HL-60 (cell line): ENCODE data around the gene KHDC3L.

Experiments
- CTCF ChIP-seq: IDR thresholded peaks from one replicate; pipeline ENCODE4 v1.5.1; 2011; ENCODE audit warnings: low read length, control low read depth, inconsistent platforms; ENCODE audit not compliant: insufficient read depth
- GABPA ChIP-seq: IDR thresholded peaks from 2 replicates; pipeline ENCODE4 v1.6.1; 2012; ENCODE audit warnings: low read depth
- POLR2AphosphoS5 ChIP-seq: IDR thresholded peaks from 2 replicates; pipeline ENCODE4 v1.6.1; 2012; ENCODE audit warnings: low read depth
- REST ChIP-seq: IDR thresholded peaks from 2 replicates; pipeline ENCODE4 v1.6.1; 2012; ENCODE audit warnings: low read depth; ENCODE audit not compliant: insufficient replicate concordance
- SPI1 ChIP-seq: IDR thresholded peaks from 2 replicates; pipeline ENCODE4 v1.6.1; 2012; ENCODE audit warnings: low read depth, mild to moderate bottlenecking, borderline replicate concordance

DNA sequence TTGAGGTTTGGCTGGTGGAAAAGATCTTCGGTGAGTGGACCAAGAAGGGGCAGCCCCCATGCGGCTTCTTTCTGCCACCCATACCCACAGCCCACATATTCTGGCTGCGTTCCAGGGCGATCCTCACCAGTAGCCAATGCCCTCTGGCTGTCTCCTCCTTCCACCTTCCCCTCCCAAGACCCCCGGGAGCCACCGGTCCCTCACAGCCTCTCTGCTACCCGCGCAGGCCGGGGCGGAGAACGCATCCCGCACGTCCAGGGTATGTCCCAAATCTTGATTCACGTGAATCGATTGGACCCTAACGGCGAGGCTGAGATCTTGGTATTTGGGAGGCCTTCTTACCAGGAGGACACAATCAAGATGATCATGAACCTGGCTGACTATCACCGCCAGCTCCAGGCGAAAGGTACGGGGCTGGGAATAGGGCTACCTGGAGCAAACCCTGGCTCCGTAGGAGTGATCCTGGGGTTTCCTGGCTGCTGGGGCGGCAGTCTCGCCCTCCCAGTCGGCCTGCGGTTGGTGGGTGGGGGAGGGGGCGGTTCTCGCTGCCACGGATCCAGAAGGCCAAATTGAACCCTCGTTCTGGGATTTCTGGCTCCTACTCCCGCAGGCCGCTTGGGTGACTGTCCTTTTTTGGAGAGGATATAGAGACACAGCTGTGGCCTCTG lies 545 bp downstream of the KHDC3L start:
- no peak for TF ChIP-seq REST
- no peak for TF ChIP-seq CTCF
- no peak for TF ChIP-seq GABPA
- TF ChIP-seq POLR2AphosphoS5, result no peak
- TF ChIP-seq SPI1, result no peak
